GM23338 (cell line): ENCODE data around the gene NTPCR. TPM values are rescaled to one million over a fixed set of nuclear protein-coding genes. Genes with fewer than 3 reads are reported as not detected.

ENCODE experiments used
- ATAC-seq: fragments of 200-7000 bp; cut with Tn5 transposase; 3 replicates; pipeline ENCODE4 v1.9.1; 2020
- DNase-seq: peaks from one replicate; pipeline ENCODE4 v3.0.0-alpha.2; 2015; ENCODE audit warnings: low spot score
- H2AFZ ChIP-seq: fragments of 200-600 bp; sonication (generic); 2 replicates; pipeline ENCODE4 v1.8.0; 2016; ENCODE audit warnings: antibody characterized with exemption, mild to moderate bottlenecking, moderate library complexity
- H3F3A ChIP-seq: fragments of 200-600 bp; sonication (generic); replicated peaks from 2 replicates; pipeline ENCODE4 v1.8.0; 2017; ENCODE audit warnings: antibody characterized with exemption, mixed run types, low read depth
- H3K27ac ChIP-seq: fragments of 200-600 bp; sonication (generic); 2 replicates; pipeline ENCODE4 v1.6.1; 2016; ENCODE audit warnings: low read depth
- H3K27me3 ChIP-seq: fragments of 200-600 bp; sonication (generic); 2 replicates; pipeline ENCODE4 v1.8.0; 2016; ENCODE audit warnings: mild to moderate bottlenecking, mixed run types, moderate library complexity; ENCODE audit not compliant: insufficient read depth
- H3K36me3 ChIP-seq: fragments of 200-600 bp; sonication (generic); 2 replicates; pipeline ENCODE4 v1.8.0; 2016; ENCODE audit warnings: mild to moderate bottlenecking; ENCODE audit not compliant: insufficient read depth
- H3K4me1 ChIP-seq: fragments of 200-600 bp; sonication (generic); 2 replicates; pipeline ENCODE4 v1.8.0; 2016; ENCODE audit warnings: mild to moderate bottlenecking, moderate library complexity; ENCODE audit not compliant: insufficient read depth
- H3K4me2 ChIP-seq: fragments of 200-600 bp; sonication (generic); 2 replicates; pipeline ENCODE4 v1.7.1; 2017; ENCODE audit warnings: mixed run types
- H3K4me3 ChIP-seq: fragments of 200-600 bp; sonication (generic); 2 replicates; pipeline ENCODE4 v1.6.1; 2016; ENCODE audit warnings: mixed run types
- H3K79me2 ChIP-seq: fragments of 200-600 bp; sonication (generic); replicated peaks from 2 replicates; pipeline ENCODE4 v1.8.0; 2017; ENCODE audit warnings: mild to moderate bottlenecking; ENCODE audit not compliant: insufficient read depth
- H3K9me2 ChIP-seq: fragments of 200-600 bp; sonication (generic); 2 replicates; pipeline ENCODE4 v1.8.0; 2017; ENCODE audit not compliant: insufficient read depth
- H4K20me1 ChIP-seq: fragments of 200-600 bp; sonication (generic); replicated peaks from 2 replicates; pipeline ENCODE4 v1.8.0; 2017; ENCODE audit warnings: mild to moderate bottlenecking; ENCODE audit not compliant: insufficient read depth
- H3K27ac Mint-ChIP-seq: 2 replicates; pipeline ENCODE4 v1.8.0; 2020; ENCODE audit warnings: inconsistent platforms, mild to moderate bottlenecking, moderate library complexity, mixed read lengths
- H3K27me3 Mint-ChIP-seq: 3 replicates; pipeline ENCODE4 v1.8.0; 2022; ENCODE audit warnings: low read depth, mild to moderate bottlenecking, moderate library complexity, mixed read lengths, inconsistent platforms; ENCODE audit not compliant: insufficient read depth, poor library complexity
- H3K36me3 Mint-ChIP-seq: 3 replicates; pipeline ENCODE4 v1.8.0; 2021; ENCODE audit warnings: low read depth, mild to moderate bottlenecking, inconsistent platforms, moderate library complexity, mixed read lengths
- H3K4me1 Mint-ChIP-seq: 3 replicates; pipeline ENCODE4 v1.8.0; 2020; ENCODE audit warnings: mild to moderate bottlenecking, inconsistent platforms, mixed read lengths
- H3K4me3 Mint-ChIP-seq: 3 replicates; pipeline ENCODE4 v1.8.0; 2021; ENCODE audit warnings: moderate library complexity, mild to moderate bottlenecking, inconsistent platforms, mixed read lengths
- H3K9me3 Mint-ChIP-seq: 3 replicates; pipeline ENCODE4 v1.8.0; 2020; ENCODE audit warnings: moderate library complexity, mild to moderate bottlenecking, inconsistent platforms, mixed read lengths
- CREB1 ChIP-seq: fragments of 250-450 bp; sonication (Bioruptor Pico); IDR thresholded peaks from 2 replicates; pipeline ENCODE4 v1.5.0; 2020; ENCODE audit warnings: low read depth, mild to moderate bottlenecking, moderate library complexity
- EZH2 ChIP-seq: fragments of 200-600 bp; sonication (generic); IDR thresholded peaks from one replicate; pipeline ENCODE4 v1.8.0; 2017; ENCODE audit warnings: antibody characterized with exemption, mild to moderate bottlenecking, low read depth; ENCODE audit not compliant: unreplicated experiment
- EZH2phosphoT487 ChIP-seq: fragments of 200-600 bp; sonication (generic); IDR thresholded peaks from one replicate; pipeline ENCODE4 v1.8.1; 2018; ENCODE audit warnings: antibody characterized with exemption; ENCODE audit not compliant: unreplicated experiment
- NANOG ChIP-seq: IDR thresholded peaks from 2 replicates; pipeline ENCODE4 v1.6.1; 2016; ENCODE audit warnings: antibody characterized with exemption, borderline replicate concordance
- POLR2AphosphoS5 ChIP-seq: IDR thresholded peaks from 2 replicates; pipeline ENCODE4 v1.6.1; 2016; ENCODE audit warnings: antibody characterized with exemption, low read depth
- REST ChIP-seq: IDR thresholded peaks from one replicate; pipeline ENCODE4 v1.6.1; 2018; ENCODE audit warnings: antibody characterized with exemption; ENCODE audit not compliant: unreplicated experiment
- STAT1 ChIP-seq: IDR thresholded peaks from one replicate; pipeline ENCODE4 v1.6.1; 2016; ENCODE audit warnings: antibody characterized with exemption; ENCODE audit not compliant: unreplicated experiment
- ZNF114 ChIP-seq: fragments of 250-450 bp; sonication (Bioruptor Pico); IDR thresholded peaks from 2 replicates; pipeline ENCODE4 v1.5.0; 2020; ENCODE audit warnings: mild to moderate bottlenecking, moderate library complexity
- ZNF331 ChIP-seq: fragments of 250-450 bp; sonication (Bioruptor Pico); IDR thresholded peaks from 2 replicates; pipeline ENCODE4 v1.5.0; 2020; ENCODE audit warnings: low read depth, mild to moderate bottlenecking, moderate library complexity
- polyA plus RNA-seq: library from polyadenylated mRNA; unstranded; fragments of >200 nt; fragmentation: Nextera tagmentation; extraction: Ambion mirVana; gene quantifications from 2 replicates; pipeline ENCODE4 v1.2.1, GENCODE V29; 2016
- total RNA-seq: library from RNA; depleted of rRNA; stranded (reverse); fragments of >200 nt; shearing (Covaris generic); gene quantifications from 2 replicates; pipeline ENCODE4 v1.2.3, GENCODE V29; 2014
- TF ChIP-seq, protein P1 (sequence below): fragments of 250-450 bp; sonication (Bioruptor Pico); IDR thresholded peaks from 2 replicates; pipeline ENCODE4 v1.5.0; 2020; ENCODE audit warnings: mild to moderate bottlenecking, moderate library complexity
- TF ChIP-seq, protein P2 (sequence below): IDR thresholded peaks from 2 replicates; pipeline ENCODE4 v1.6.1; 2016; ENCODE audit warnings: antibody characterized with exemption

The NTPCR gene
- total and polyA plus RNA-seq, 2 experiments from 2014 or later: 64.1 to 150 TPM

- no peak overlapping the region for H3K4me3 ChIP-seq
- no peak overlapping the region for H2AFZ ChIP-seq
- TF ChIP-seq, protein P1, sequence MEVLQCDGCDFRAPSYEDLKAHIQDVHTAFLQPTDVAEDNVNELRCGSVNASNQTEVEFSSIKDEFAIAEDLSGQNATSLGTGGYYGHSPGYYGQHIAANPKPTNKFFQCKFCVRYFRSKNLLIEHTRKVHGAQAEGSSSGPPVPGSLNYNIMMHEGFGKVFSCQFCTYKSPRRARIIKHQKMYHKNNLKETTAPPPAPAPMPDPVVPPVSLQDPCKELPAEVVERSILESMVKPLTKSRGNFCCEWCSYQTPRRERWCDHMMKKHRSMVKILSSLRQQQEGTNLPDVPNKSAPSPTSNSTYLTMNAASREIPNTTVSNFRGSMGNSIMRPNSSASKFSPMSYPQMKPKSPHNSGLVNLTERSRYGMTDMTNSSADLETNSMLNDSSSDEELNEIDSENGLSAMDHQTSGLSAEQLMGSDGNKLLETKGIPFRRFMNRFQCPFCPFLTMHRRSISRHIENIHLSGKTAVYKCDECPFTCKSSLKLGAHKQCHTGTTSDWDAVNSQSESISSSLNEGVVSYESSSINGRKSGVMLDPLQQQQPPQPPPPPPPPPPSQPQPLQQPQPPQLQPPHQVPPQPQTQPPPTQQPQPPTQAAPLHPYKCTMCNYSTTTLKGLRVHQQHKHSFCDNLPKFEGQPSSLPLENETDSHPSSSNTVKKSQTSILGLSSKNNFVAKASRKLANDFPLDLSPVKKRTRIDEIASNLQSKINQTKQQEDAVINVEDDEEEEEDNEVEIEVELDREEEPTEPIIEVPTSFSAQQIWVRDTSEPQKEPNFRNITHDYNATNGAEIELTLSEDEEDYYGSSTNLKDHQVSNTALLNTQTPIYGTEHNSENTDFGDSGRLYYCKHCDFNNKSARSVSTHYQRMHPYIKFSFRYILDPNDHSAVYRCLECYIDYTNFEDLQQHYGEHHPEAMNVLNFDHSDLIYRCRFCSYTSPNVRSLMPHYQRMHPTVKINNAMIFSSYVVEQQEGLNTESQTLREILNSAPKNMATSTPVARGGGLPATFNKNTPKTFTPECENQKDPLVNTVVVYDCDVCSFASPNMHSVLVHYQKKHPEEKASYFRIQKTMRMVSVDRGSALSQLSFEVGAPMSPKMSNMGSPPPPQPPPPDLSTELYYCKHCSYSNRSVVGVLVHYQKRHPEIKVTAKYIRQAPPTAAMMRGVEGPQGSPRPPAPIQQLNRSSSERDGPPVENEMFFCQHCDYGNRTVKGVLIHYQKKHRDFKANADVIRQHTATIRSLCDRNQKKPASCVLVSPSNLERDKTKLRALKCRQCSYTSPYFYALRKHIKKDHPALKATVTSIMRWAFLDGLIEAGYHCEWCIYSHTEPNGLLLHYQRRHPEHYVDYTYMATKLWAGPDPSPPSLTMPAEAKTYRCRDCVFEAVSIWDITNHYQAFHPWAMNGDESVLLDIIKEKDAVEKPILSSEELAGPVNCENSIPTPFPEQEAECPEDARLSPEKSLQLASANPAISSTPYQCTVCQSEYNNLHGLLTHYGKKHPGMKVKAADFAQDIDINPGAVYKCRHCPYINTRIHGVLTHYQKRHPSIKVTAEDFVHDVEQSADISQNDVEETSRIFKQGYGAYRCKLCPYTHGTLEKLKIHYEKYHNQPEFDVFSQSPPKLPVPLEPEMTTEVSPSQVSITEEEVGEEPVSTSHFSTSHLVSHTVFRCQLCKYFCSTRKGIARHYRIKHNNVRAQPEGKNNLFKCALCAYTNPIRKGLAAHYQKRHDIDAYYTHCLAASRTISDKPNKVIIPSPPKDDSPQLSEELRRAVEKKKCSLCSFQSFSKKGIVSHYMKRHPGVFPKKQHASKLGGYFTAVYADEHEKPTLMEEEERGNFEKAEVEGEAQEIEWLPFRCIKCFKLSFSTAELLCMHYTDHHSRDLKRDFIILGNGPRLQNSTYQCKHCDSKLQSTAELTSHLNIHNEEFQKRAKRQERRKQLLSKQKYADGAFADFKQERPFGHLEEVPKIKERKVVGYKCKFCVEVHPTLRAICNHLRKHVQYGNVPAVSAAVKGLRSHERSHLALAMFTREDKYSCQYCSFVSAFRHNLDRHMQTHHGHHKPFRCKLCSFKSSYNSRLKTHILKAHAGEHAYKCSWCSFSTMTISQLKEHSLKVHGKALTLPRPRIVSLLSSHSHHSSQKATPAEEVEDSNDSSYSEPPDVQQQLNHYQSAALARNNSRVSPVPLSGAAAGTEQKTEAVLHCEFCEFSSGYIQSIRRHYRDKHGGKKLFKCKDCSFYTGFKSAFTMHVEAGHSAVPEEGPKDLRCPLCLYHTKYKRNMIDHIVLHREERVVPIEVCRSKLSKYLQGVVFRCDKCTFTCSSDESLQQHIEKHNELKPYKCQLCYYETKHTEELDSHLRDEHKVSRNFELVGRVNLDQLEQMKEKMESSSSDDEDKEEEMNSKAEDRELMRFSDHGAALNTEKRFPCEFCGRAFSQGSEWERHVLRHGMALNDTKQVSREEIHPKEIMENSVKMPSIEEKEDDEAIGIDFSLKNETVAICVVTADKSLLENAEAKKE (CRISPR knock-in tag): no peak
- ATAC-seq (no peak), DNase-seq (no peak)
- no peaks in the 10 kb centered on the region for H3K36me3 ChIP-seq
- H3F3A ChIP-seq: no peaks in the 10 kb centered on the region
- H3K79me2 ChIP-seq: no peaks in the 10 kb centered on the region
- no peak overlapping the region for H3K27ac ChIP-seq
- H4K20me1 ChIP-seq: no peaks in the 10 kb centered on the region
- Mint-ChIP-seq H3K4me3 (no peak overlapping the region), H3K27ac (no peak overlapping the region), H3K27me3 (peaks cover 3% of the 10 kb centered on the region), H3K9me3 (no peaks in the 10 kb centered on the region), H3K4me1 (no peaks in the 10 kb centered on the region), H3K36me3 (no peaks in the 10 kb centered on the region)
- H3K4me2 ChIP-seq: no peak overlapping the region
- no peaks in the 10 kb centered on the region for H3K27me3 ChIP-seq
- no peaks in the 10 kb centered on the region for H3K4me1 ChIP-seq
- H3K9me2 ChIP-seq: 0 out of 2 replicates have a peak, but pooled peaks cover 3% of the 10 kb centered on the region
Measured at GRCh38 chr1:232936941-232937340, 13.5 kb upstream of the NTPCR start.

- DNase-seq (no peak), ATAC-seq (no peak)
- H3K27me3 Mint-ChIP-seq: peaks cover 3% of the 10 kb centered on the region
- no peaks in the 10 kb centered on the region for H3K4me1 Mint-ChIP-seq
- no peaks in the 10 kb centered on the region for H3K9me3 Mint-ChIP-seq
- H3K36me3 Mint-ChIP-seq: no peaks in the 10 kb centered on the region
- Histone ChIP-seq H3K4me3 (no peak overlapping the region), H4K20me1 (no peaks in the 10 kb centered on the region), H3K4me1 (no peaks in the 10 kb centered on the region), H2AFZ (no peak overlapping the region), H3K9me2 (0 out of 2 replicates have a peak, but pooled peaks cover 3% of the 10 kb centered on the region), H3K27me3 (no peaks in the 10 kb centered on the region), H3K79me2 (no peaks in the 10 kb centered on the region), H3K36me3 (no peaks in the 10 kb centered on the region), H3F3A (no peaks in the 10 kb centered on the region), H3K27ac (no peak overlapping the region), H3K4me2 (no peak overlapping the region)
- no peak overlapping the region for H3K4me3 Mint-ChIP-seq
- H3K27ac Mint-ChIP-seq: no peak overlapping the region
- TF ChIP-seq STAT1 (no peak), NANOG (no peak), REST (no peak), ZNF114 (CRISPR knock-in tag) (no peak), POLR2AphosphoS5 (no peak), EZH2 (no peak), EZH2phosphoT487 (no peak), CREB1 (CRISPR knock-in tag) (no peak), ZNF331 (CRISPR knock-in tag) (no peak)
- TF ChIP-seq, protein P2, sequence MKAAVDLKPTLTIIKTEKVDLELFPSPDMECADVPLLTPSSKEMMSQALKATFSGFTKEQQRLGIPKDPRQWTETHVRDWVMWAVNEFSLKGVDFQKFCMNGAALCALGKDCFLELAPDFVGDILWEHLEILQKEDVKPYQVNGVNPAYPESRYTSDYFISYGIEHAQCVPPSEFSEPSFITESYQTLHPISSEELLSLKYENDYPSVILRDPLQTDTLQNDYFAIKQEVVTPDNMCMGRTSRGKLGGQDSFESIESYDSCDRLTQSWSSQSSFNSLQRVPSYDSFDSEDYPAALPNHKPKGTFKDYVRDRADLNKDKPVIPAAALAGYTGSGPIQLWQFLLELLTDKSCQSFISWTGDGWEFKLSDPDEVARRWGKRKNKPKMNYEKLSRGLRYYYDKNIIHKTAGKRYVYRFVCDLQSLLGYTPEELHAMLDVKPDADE: no peak
Measured at GRCh38 chr1:232937741-232938375, 12.6 kb upstream of the NTPCR start.
